BE2C (cell line): Measurements from ENCODE around the gene IFT57.

Experiments
- DNase-seq: peaks from one replicate; pipeline ENCODE4 v3.0.0-alpha.2; 2020
- H3K27me3 ChIP-seq: fragments of 250-450 bp; sonication (Bioruptor Pico); 2 replicates; pipeline ENCODE4 v1.5.1; 2020; ENCODE audit warnings: mild to moderate bottlenecking
- H3K36me3 ChIP-seq: fragments of 250-450 bp; sonication (Bioruptor Pico); 2 replicates; pipeline ENCODE4 v1.5.1; 2020; ENCODE audit warnings: mild to moderate bottlenecking
- H3K4me1 ChIP-seq: fragments of 250-450 bp; sonication (Bioruptor Pico); 2 replicates; pipeline ENCODE4 v1.5.1; 2020
- H3K4me3 ChIP-seq: 2 replicates; pipeline ENCODE4 v1.5.1; 2011; ENCODE audit warnings: low read depth, low read length
- H3K9me3 ChIP-seq: fragments of 250-450 bp; sonication (Bioruptor Pico); 2 replicates; pipeline ENCODE4 v1.5.1; 2020
- CTCF ChIP-seq: IDR thresholded peaks from 2 replicates; pipeline ENCODE4 v1.5.1; 2012; ENCODE audit warnings: mild to moderate bottlenecking, low read depth, low read length

Gene IFT57

GRCh38 chr3:108146139-108146538, 76.1 kb downstream of the IFT57 start:
- H3K36me3 ChIP-seq: no peaks in the 10 kb centered on the region
- no peak for TF ChIP-seq CTCF

DNA sequence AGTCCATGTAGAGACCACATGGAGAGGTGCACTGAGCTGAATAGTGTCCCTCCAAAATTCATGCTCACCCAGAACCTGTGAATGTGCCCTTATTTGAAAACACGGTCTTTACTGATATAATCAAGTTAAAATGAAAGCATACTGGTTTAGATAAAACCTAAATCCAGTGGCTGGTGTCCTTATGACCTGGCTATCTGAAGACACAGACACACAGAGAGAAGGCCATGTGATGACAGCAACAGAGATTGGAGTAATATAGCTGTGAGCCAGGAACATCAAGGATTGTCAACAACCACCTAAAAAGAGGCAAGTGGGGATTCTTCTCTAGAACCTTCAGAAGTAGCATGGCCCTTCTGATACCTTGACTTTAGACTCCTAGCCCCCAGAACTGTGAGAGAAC, 76.6 kb downstream of the IFT57 start:
- no peak for DNase-seq
- H3K4me1 ChIP-seq: peaks cover 7% of the 10 kb centered on the region
- H3K4me3 ChIP-seq: no peak overlapping the region
- no peaks in the 10 kb centered on the region for H3K9me3 ChIP-seq
- no peaks in the 10 kb centered on the region for H3K36me3 ChIP-seq
- no peaks in the 10 kb centered on the region for H3K27me3 ChIP-seq
- no peak for TF ChIP-seq CTCF

More at GRCh38 chr3:108146139-108146538, 76.1 kb downstream of the IFT57 start:
- no peaks in the 10 kb centered on the region for H3K9me3 ChIP-seq
- H3K4me3 ChIP-seq: no peak overlapping the region
- DNase-seq: no peak
- peaks cover 8% of the 10 kb centered on the region for H3K4me1 ChIP-seq
- no peaks in the 10 kb centered on the region for H3K27me3 ChIP-seq

DNA sequence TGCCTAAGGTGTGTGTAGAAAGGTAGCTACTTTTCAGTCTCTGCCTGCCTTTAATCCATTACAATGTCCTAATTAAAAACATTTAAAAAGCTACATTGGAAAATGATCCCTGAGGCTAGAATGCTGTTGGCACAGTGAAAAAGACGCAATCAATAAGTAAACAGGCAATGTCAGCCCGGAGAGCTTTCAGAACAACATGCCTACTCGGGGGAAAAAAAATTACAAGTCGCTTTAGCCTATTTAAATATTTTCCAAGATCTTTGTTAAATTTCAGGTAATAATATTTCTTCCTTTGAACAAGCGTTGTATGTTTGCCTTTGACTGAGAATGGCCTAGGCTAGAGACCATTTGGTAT, 84.8 kb downstream of the IFT57 start:
- Histone ChIP-seq H3K36me3 (no peaks in the 10 kb centered on the region), H3K4me1 (no peaks in the 10 kb centered on the region), H3K27me3 (no peaks in the 10 kb centered on the region), H3K4me3 (no peak overlapping the region), H3K9me3 (no peaks in the 10 kb centered on the region)
- TF ChIP-seq CTCF: no peak
- DNase-seq: no peak

DNA sequence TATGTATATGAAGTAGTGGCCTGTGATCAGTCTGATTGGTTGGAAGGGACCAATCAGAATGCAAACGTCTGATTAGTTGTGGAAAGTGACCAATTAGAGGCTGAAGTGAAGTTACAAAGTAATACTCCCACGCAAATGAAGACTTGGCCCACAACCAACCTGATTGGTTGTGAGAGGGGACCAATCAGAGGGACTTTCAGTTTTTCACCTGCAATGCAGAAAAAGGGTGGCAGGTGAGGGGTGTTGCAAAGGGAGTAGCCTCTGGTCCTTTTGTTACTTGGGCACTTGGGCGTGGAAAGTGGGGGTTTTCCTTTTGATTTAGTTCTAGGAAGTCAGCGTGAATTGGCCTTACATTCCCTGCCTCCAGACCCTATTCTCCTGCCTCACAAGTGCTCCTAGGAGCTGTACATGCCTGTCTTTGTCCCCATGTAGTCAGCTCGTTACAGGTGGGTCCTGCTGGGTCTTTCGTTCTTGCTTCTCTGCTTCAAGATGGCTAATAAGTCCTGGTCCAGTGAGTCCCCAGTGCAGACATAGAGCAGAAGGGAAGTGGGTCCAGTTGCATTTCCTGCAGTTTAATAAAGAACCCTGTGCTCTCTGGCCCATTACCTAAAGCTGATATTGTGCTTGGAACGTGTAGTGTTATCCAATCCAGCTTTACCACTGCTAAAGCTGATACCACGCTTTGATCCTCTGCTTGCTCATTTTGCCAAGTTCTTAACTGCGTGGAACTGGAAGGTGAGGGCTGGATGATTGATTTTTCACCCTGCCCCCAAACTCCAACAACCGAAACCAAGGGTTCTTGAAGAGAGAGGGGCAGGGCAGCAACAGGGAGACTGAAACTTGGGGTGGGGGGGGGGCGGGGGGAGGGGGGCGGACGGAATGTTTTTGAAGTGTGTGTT, 85.4 kb downstream of the IFT57 start:
- no peak for TF ChIP-seq CTCF
- Histone ChIP-seq H3K36me3 (no peaks in the 10 kb centered on the region), H3K27me3 (no peaks in the 10 kb centered on the region), H3K9me3 (no peaks in the 10 kb centered on the region), H3K4me1 (no peaks in the 10 kb centered on the region), H3K4me3 (no peak overlapping the region)
- no peak for DNase-seq

DNA sequence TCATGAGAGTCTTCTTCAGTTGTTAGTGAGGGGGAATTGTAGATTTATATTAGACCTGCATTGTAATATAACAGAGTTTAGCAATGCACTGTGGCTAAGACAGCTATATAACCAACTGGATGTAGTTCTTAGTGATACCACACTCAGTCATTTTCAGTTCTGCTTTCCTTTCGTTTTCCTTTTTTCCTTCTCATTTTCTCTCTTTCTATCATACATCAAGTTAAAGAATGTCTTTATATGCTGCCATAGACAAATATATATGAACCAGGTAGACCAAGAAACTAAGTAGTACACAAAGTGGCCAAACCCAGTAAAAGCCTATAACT, 87.7 kb downstream of the IFT57 start:
- H3K9me3 ChIP-seq: no peaks in the 10 kb centered on the region
- DNase-seq: no peak
- no peaks in the 10 kb centered on the region for H3K27me3 ChIP-seq
- TF ChIP-seq CTCF: no peak
- no peak overlapping the region for H3K4me3 ChIP-seq
- H3K4me1 ChIP-seq: no peaks in the 10 kb centered on the region
- no peaks in the 10 kb centered on the region for H3K36me3 ChIP-seq

GRCh38 chr3:108133858-108134554, 88.2 kb downstream of the IFT57 start:
- no peak for DNase-seq
- no peaks in the 10 kb centered on the region for H3K27me3 ChIP-seq
- H3K4me1 ChIP-seq: no peaks in the 10 kb centered on the region
- no peaks in the 10 kb centered on the region for H3K36me3 ChIP-seq
- H3K4me3 ChIP-seq: no peak overlapping the region
- TF ChIP-seq CTCF: no peak
- no peaks in the 10 kb centered on the region for H3K9me3 ChIP-seq
